Hepatocyte (in vitro differentiated cells): Measurements from ENCODE around the gene CCDC60. TPM values are rescaled to one million over a fixed set of nuclear protein-coding genes. Genes with fewer than 3 reads are reported as not detected.
A peak's percentile ranks its signal among the peaks of the same experiment; 100 is the strongest.

Source experiments
- DNase-seq: peaks from one replicate; pipeline ENCODE4 v3.0.0-alpha.2; 2016; ENCODE audit warnings: low spot score
- H2AFZ ChIP-seq: fragments of 200-600 bp; sonication (generic); 2 replicates; pipeline ENCODE4 v1.6.0; 2016; ENCODE audit warnings: antibody characterized with exemption, mild to moderate bottlenecking
- H3K27ac ChIP-seq: fragments of 200-600 bp; sonication (generic); 2 replicates; pipeline ENCODE4 v1.5.1; 2016; ENCODE audit warnings: mild to moderate bottlenecking
- H3K27me3 ChIP-seq: fragments of 200-600 bp; sonication (generic); 2 replicates; pipeline ENCODE4 v1.6.1; 2016
- H3K36me3 ChIP-seq: fragments of 200-600 bp; sonication (generic); replicated peaks from 2 replicates; pipeline ENCODE4 v1.5.1; 2016; ENCODE audit warnings: low read depth; ENCODE audit not compliant: insufficient read depth
- H3K4me1 ChIP-seq: fragments of 200-600 bp; sonication (generic); 2 replicates; pipeline ENCODE4 v1.5.1; 2016; ENCODE audit warnings: mild to moderate bottlenecking, moderate library complexity; ENCODE audit not compliant: insufficient read depth
- H3K4me2 ChIP-seq: fragments of 200-600 bp; sonication (generic); 2 replicates; pipeline ENCODE4 v1.6.0; 2016
- H3K4me3 ChIP-seq: fragments of 200-600 bp; sonication (generic); 2 replicates; pipeline ENCODE4 v1.5.1; 2016; ENCODE audit warnings: mild to moderate bottlenecking
- H3K79me2 ChIP-seq: fragments of 200-600 bp; sonication (generic); 2 replicates; pipeline ENCODE4 v1.6.0; 2017; ENCODE audit warnings: mild to moderate bottlenecking
- H3K9me2 ChIP-seq: fragments of 200-600 bp; sonication (generic); replicated peaks from 2 replicates; pipeline ENCODE4 v1.6.0; 2017; ENCODE audit warnings: mild to moderate bottlenecking; ENCODE audit not compliant: insufficient read depth
- H3K9me3 ChIP-seq: fragments of 200-600 bp; sonication (generic); 2 replicates; pipeline ENCODE4 v1.5.1; 2016; ENCODE audit warnings: low read depth, mild to moderate bottlenecking
- H4K20me1 ChIP-seq: fragments of 200-600 bp; sonication (generic); 2 replicates; pipeline ENCODE4 v1.6.0; 2016; ENCODE audit warnings: mild to moderate bottlenecking; ENCODE audit not compliant: insufficient read depth, poor library complexity, severe bottlenecking
- CTCF ChIP-seq: fragments of 200-600 bp; sonication (generic); IDR thresholded peaks from 2 replicates; pipeline ENCODE4 v1.5.1; 2016; ENCODE audit warnings: antibody characterized with exemption, mild to moderate bottlenecking; ENCODE audit not compliant: poor library complexity
- EZH2 ChIP-seq: fragments of 200-600 bp; sonication (generic); IDR thresholded peaks from 2 replicates; pipeline ENCODE4 v1.6.1; 2016; ENCODE audit warnings: antibody characterized with exemption, mild to moderate bottlenecking, borderline replicate concordance
- EZH2phosphoT487 ChIP-seq: fragments of 200-600 bp; sonication (generic); IDR thresholded peaks from one replicate; pipeline ENCODE4 v1.6.1; 2018; ENCODE audit warnings: antibody characterized with exemption, mild to moderate bottlenecking, low read depth, moderate library complexity; ENCODE audit not compliant: unreplicated experiment, severe bottlenecking
- WGBS: methylation state at CpG from one replicate; pipeline ENCODE4 v1.1.6; 2016; ENCODE audit warnings: low lambda C conversion rate; ENCODE audit errors: missing lambda C conversion rate; 5-methylcytosine and 5-hydroxymethylcytosine counted together
- polyA plus RNA-seq: library from polyadenylated mRNA; unstranded; fragments of >200 nt; fragmentation: Nextera tagmentation; extraction: Ambion mirVana; gene quantifications from 2 replicates; pipeline ENCODE4 v1.2.1, GENCODE V29; 2016
- total RNA-seq: library from RNA; depleted of rRNA; stranded (reverse); fragments of >200 nt; gene quantifications from 2 replicates; pipeline ENCODE4 v1.2.3, GENCODE V29; 2014

CCDC60 gene
- total RNA-seq = 0.24 and 0.47 TPM in 2 replicates
- polyA plus RNA-seq = 0.43 TPM in 1 of 2 replicates, not detected in the other

- peak; percentile 83 for DNase-seq
- peak within 1 kb of the TSS; percentile 25 for H2AFZ ChIP-seq
- no peaks in the 10 kb centered on the region for H3K9me3 ChIP-seq
- 21% methylated on average over 22 of the region's 26 CpGs for WGBS
- H3K4me1 ChIP-seq = no peaks in the 10 kb centered on the region
- H3K4me3 ChIP-seq = no peak within 1 kb of the TSS
- no peaks in the 10 kb centered on the region for H3K79me2 ChIP-seq
- H3K27me3 ChIP-seq = peaks cover 10% of the 10 kb centered on the region
- H3K4me2 ChIP-seq = peak within 1 kb of the TSS; percentile 74
- no peaks in the 10 kb centered on the region for H3K36me3 ChIP-seq
- H3K27ac ChIP-seq = no peak within 1 kb of the TSS
- no peak for TF ChIP-seq CTCF
- TF ChIP-seq EZH2 = no peak
- no peak for TF ChIP-seq EZH2phosphoT487
- no peaks in the 10 kb centered on the region for H4K20me1 ChIP-seq
- no peaks in the 10 kb centered on the region for H3K9me2 ChIP-seq
Measured at GRCh38 chr12:119334430-119335170, at the start of gene CCDC60. Gene CCDC60 (plus strand): TSS chr12:119334729. CDS start chr12:119335177, 448 bp downstream.

GRCh38 chr12:119288576-119288975 lies 46.0 kb upstream of the CCDC60 start:
- no peaks in the 10 kb centered on the region for H3K9me2 ChIP-seq
- TF ChIP-seq EZH2phosphoT487 = no peak
- no peak for TF ChIP-seq EZH2
- TF ChIP-seq CTCF = no peak
- H3K79me2 ChIP-seq = no peaks in the 10 kb centered on the region
- H4K20me1 ChIP-seq = no peaks in the 10 kb centered on the region
- no peaks in the 10 kb centered on the region for H3K9me3 ChIP-seq
- no peak overlapping the region for H2AFZ ChIP-seq
- H3K27me3 ChIP-seq = peaks cover 5% of the 10 kb centered on the region
- no peaks in the 10 kb centered on the region for H3K4me1 ChIP-seq
- WGBS = 77% methylated on average over 11 of the region's 11 CpGs
- no peak overlapping the region for H3K27ac ChIP-seq
- no peak overlapping the region for H3K4me3 ChIP-seq
- H3K36me3 ChIP-seq = no peaks in the 10 kb centered on the region
- no peak overlapping the region for H3K4me2 ChIP-seq
- DNase-seq = no peak

- no peaks in the 10 kb centered on the region for H3K9me2 ChIP-seq
- no peak overlapping the region for H3K4me2 ChIP-seq
- H4K20me1 ChIP-seq = no peaks in the 10 kb centered on the region
- no peak overlapping the region for H2AFZ ChIP-seq
- H3K79me2 ChIP-seq = no peaks in the 10 kb centered on the region
- WGBS = 69% methylated on average over 6 of the region's 6 CpGs
- DNase-seq = no peak
- no peak overlapping the region for H3K27ac ChIP-seq
- no peaks in the 10 kb centered on the region for H3K9me3 ChIP-seq
- H3K4me3 ChIP-seq = no peak overlapping the region
- H3K36me3 ChIP-seq = no peaks in the 10 kb centered on the region
- H3K4me1 ChIP-seq = no peaks in the 10 kb centered on the region
- TF ChIP-seq EZH2phosphoT487 = no peak
- no peak for TF ChIP-seq CTCF
- TF ChIP-seq EZH2 = no peak
- peaks cover 4% of the 10 kb centered on the region for H3K27me3 ChIP-seq
Measured at GRCh38 chr12:119292893-119293630, 41.5 kb upstream of the CCDC60 start.
